Measurements from ENCODE around the gene FAT1. TPM values are rescaled to one million over a fixed set of nuclear protein-coding genes. Genes with fewer than 3 reads are reported as not detected.
"Not testable (repeated sequence)": the region's sequence is repeated elsewhere in the genome, so short reads cannot be mapped to it uniquely, and the experiment has no call there.

FAT1 gene
- total RNA-seq, 1 experiment from 2014 or later: 197 TPM

DNA sequence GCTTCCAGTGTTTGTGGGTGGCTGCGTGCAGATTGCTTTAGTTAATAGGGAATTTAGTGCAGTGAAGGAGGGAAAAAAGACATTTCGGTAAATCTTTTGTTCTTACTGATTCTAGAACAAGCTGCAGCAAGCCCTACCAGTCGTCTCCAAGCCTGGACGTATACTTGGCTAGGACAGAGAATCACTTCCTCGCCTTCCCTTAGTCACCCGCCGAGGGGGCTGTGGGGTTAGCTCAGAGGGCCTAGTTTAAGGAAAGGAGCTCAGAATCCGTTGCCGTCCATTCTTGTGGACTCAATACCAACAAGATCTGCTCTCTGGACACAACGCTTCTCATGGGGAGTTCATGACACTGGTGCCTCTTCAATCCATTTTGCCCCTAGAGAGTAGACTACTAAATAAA, 36.3 kb upstream of the FAT1 start:
- TF ChIP-seq CTCF (IDR thresholded peaks at IDR 0.05; ENCODE audit: unreplicated experiment): no peak
- BruUV-seq (replicated peaks): no TSS peak
- H3K9me3 Mint-ChIP-seq (ENCODE audit: low read depth, unreplicated experiment): no peaks in the 10 kb centered on the region
- CTCF ChIA-PET: no interaction called here
- H3K4me3 Mint-ChIP-seq (ENCODE audit: low read depth, unreplicated experiment): no peak overlapping the region
- intact Hi-C loops (cut with micrococcal nuclease; ENCODE audit: unreplicated experiment): no loop called here
- H3K36me3 Mint-ChIP-seq (ENCODE audit: insufficient read depth, unreplicated experiment): no peaks in the 10 kb centered on the region
- no peak for DNase-seq
- no peaks in the 10 kb centered on the region for H3K27me3 Mint-ChIP-seq (ENCODE audit: unreplicated experiment)
- no peak overlapping the region for H3K27ac Mint-ChIP-seq (ENCODE audit: unreplicated experiment)
- H3K4me1 Mint-ChIP-seq (ENCODE audit: low read depth, unreplicated experiment): peaks cover 23% of the 10 kb centered on the region

DNA sequence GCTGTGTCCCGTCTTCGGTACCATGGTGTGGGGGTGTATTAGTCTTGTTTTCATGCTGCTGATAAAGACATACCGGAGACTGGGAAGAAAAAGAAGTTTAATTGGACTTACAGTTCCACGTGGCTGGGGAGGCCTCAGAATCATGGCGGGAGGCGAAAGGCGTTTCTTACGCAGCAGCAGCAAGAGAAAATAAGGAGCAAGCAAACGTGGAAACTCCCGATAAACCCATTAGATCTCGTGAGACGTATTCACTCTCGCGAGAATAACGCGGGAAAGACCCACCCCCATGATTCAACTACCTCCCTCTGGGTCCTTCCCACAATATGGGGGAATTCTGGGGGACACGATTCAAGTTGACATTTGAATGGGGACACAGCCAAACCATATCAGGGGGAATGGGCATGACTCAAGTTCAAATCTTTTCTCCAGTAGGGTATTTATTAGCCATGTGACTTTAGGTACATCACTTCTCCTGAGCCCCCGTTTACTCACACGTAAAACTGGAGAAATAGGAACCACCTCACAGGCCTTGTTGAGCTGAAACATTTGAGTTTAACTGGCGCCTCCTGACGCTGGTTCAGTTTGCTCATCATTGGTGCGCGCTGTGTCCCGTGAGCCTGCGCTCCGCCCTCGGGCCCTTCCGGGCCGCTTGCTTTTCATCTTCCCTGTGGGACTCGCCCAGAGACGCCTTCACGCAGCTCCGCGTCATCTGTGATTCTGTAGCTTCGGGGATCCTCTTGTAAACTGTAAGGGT, 35.5 kb upstream of the FAT1 start:
- Mint-ChIP-seq H3K36me3 (ENCODE audit: insufficient read depth, unreplicated experiment) (no peaks in the 10 kb centered on the region), H3K9me3 (ENCODE audit: low read depth, unreplicated experiment) (no peaks in the 10 kb centered on the region), H3K27ac (ENCODE audit: unreplicated experiment) (no peak overlapping the region), H3K27me3 (ENCODE audit: unreplicated experiment) (no peaks in the 10 kb centered on the region), H3K4me1 (ENCODE audit: low read depth, unreplicated experiment) (peaks cover 14% of the 10 kb centered on the region), H3K4me3 (ENCODE audit: low read depth, unreplicated experiment) (no peak overlapping the region)
- BruUV-seq (replicated peaks): no TSS peak
- TF ChIP-seq CTCF (IDR thresholded peaks at IDR 0.05; ENCODE audit: unreplicated experiment): no peak
- no peak for DNase-seq
- CTCF ChIA-PET: no interaction called here
- intact Hi-C loops (cut with micrococcal nuclease; ENCODE audit: unreplicated experiment): no loop called here

GRCh38 chr4:186757696-186758355, 34.2 kb upstream of the FAT1 start:
- DNase-seq: no peak
- no peaks in the 10 kb centered on the region for H3K9me3 Mint-ChIP-seq (ENCODE audit: low read depth, unreplicated experiment)
- TF ChIP-seq CTCF (IDR thresholded peaks at IDR 0.05; ENCODE audit: unreplicated experiment): no peak
- BruUV-seq (replicated peaks): no TSS peak
- CTCF ChIA-PET: no interaction called here
- no peak overlapping the region for H3K4me3 Mint-ChIP-seq (ENCODE audit: low read depth, unreplicated experiment)
- no peaks in the 10 kb centered on the region for H3K36me3 Mint-ChIP-seq (ENCODE audit: insufficient read depth, unreplicated experiment)
- H3K27me3 Mint-ChIP-seq (ENCODE audit: unreplicated experiment): no peaks in the 10 kb centered on the region
- peaks cover 13% of the 10 kb centered on the region for H3K4me1 Mint-ChIP-seq (ENCODE audit: low read depth, unreplicated experiment)
- H3K27ac Mint-ChIP-seq (ENCODE audit: unreplicated experiment): no peak overlapping the region
- intact Hi-C loops (cut with micrococcal nuclease; ENCODE audit: unreplicated experiment): no loop called here

DNA sequence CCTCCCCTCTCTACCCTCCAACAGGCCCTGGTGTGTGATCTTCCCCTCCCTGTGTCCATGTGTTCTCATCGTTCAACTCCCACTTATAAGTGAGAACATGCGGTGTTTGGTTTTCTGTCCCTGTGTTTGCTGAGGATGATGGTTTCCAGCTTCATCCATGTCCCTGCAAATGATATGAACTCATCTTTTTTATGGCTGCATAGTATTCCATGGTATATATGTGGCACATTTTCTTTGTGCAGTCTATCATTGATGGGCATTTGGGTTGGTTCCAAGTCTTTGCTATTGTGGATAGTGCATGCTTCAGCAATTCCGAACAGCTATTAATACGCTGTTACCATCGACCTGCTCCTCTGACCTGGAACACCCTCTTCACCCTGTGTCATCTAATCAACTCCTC, 32.9 kb upstream of the FAT1 start:
- H3K4me3 Mint-ChIP-seq (ENCODE audit: low read depth, unreplicated experiment); DNase-seq; BruUV-seq (replicated peaks); H3K27ac Mint-ChIP-seq (ENCODE audit: unreplicated experiment); H3K9me3 Mint-ChIP-seq (ENCODE audit: low read depth, unreplicated experiment); H3K27me3 Mint-ChIP-seq (ENCODE audit: unreplicated experiment); intact Hi-C loops (cut with micrococcal nuclease; ENCODE audit: unreplicated experiment); H3K36me3 Mint-ChIP-seq (ENCODE audit: insufficient read depth, unreplicated experiment); CTCF ChIA-PET: not testable (repeated sequence)
- H3K4me1 Mint-ChIP-seq (ENCODE audit: low read depth, unreplicated experiment): peaks cover 13% of the 10 kb centered on the region
